Activated naive CD4-positive, alpha-beta T cell treated with anti-CD3 and anti-CD28 coated beads, Interleukin-2, amount 50 U/mL, for 24 hours (primary cell): Measurements from ENCODE around the gene BCAR3.

ENCODE experiments used
- H3K27ac Mint-ChIP-seq: one replicate; pipeline ENCODE4 v1.8.0; 2021; ENCODE audit warnings: mild to moderate bottlenecking, mixed read lengths
- H3K27me3 Mint-ChIP-seq: one replicate; pipeline ENCODE4 v1.8.0; 2021; ENCODE audit warnings: mixed read lengths
- H3K36me3 Mint-ChIP-seq: one replicate; pipeline ENCODE4 v1.8.0; 2021; ENCODE audit warnings: mixed read lengths
- H3K4me1 Mint-ChIP-seq: one replicate; pipeline ENCODE4 v1.8.0; 2021; ENCODE audit warnings: mixed read lengths
- H3K4me3 Mint-ChIP-seq: one replicate; pipeline ENCODE4 v1.8.0; 2021; ENCODE audit warnings: mild to moderate bottlenecking, mixed read lengths
- H3K9me3 Mint-ChIP-seq: one replicate; pipeline ENCODE4 v1.8.0; 2021; ENCODE audit warnings: mixed read lengths

BCAR3 gene

GRCh38 chr1:93628681-93629080 lies 53.0 kb downstream of the BCAR3 start:
- no peak overlapping the region for H3K27ac Mint-ChIP-seq
- H3K4me3 Mint-ChIP-seq, result no peak overlapping the region
- H3K9me3 Mint-ChIP-seq, result no peaks in the 10 kb centered on the region
- H3K4me1 Mint-ChIP-seq, result no peaks in the 10 kb centered on the region
- H3K36me3 Mint-ChIP-seq, result no peaks in the 10 kb centered on the region
- H3K27me3 Mint-ChIP-seq, result no peaks in the 10 kb centered on the region

GRCh38 chr1:93625582-93626327 lies 55.9 kb downstream of the BCAR3 start:
- H3K4me1 Mint-ChIP-seq, result no peaks in the 10 kb centered on the region
- no peaks in the 10 kb centered on the region for H3K27me3 Mint-ChIP-seq
- H3K4me3 Mint-ChIP-seq, result no peak overlapping the region
- H3K9me3 Mint-ChIP-seq, result no peaks in the 10 kb centered on the region
- H3K36me3 Mint-ChIP-seq, result no peaks in the 10 kb centered on the region
- H3K27ac Mint-ChIP-seq, result no peak overlapping the region

- H3K36me3 Mint-ChIP-seq, result no peaks in the 10 kb centered on the region
- H3K27ac Mint-ChIP-seq, result no peak overlapping the region
Observed at GRCh38 chr1:93623875-93624274, 57.8 kb downstream of the BCAR3 start.

GRCh38 chr1:93623436-93623835 lies 58.2 kb downstream of the BCAR3 start:
- Mint-ChIP-seq H3K9me3 (no peaks in the 10 kb centered on the region), H3K4me1 (no peaks in the 10 kb centered on the region), H3K27me3 (no peaks in the 10 kb centered on the region), H3K27ac (no peak overlapping the region), H3K4me3 (no peak overlapping the region), H3K36me3 (no peaks in the 10 kb centered on the region)

More at GRCh38 chr1:93623875-93624274, 57.8 kb downstream of the BCAR3 start:
- Mint-ChIP-seq H3K4me1 (no peaks in the 10 kb centered on the region), H3K9me3 (no peaks in the 10 kb centered on the region), H3K27me3 (no peaks in the 10 kb centered on the region), H3K4me3 (no peak overlapping the region)

GRCh38 chr1:93621246-93621645 lies 60.4 kb downstream of the BCAR3 start:
- Mint-ChIP-seq H3K4me1 (peaks cover 3% of the 10 kb centered on the region), H3K9me3 (no peaks in the 10 kb centered on the region), H3K27me3 (no peaks in the 10 kb centered on the region), H3K36me3 (no peaks in the 10 kb centered on the region), H3K4me3 (no peak overlapping the region), H3K27ac (no peak overlapping the region)

GRCh38 chr1:93620841-93621210 lies 60.8 kb downstream of the BCAR3 start:
- Mint-ChIP-seq H3K4me1 (peaks cover 7% of the 10 kb centered on the region), H3K36me3 (no peaks in the 10 kb centered on the region), H3K9me3 (no peaks in the 10 kb centered on the region), H3K27ac (no peak overlapping the region), H3K27me3 (no peaks in the 10 kb centered on the region), H3K4me3 (no peak overlapping the region)

- H3K9me3 Mint-ChIP-seq, result no peaks in the 10 kb centered on the region
- H3K4me3 Mint-ChIP-seq, result no peak overlapping the region
- peaks cover 12% of the 10 kb centered on the region for H3K4me1 Mint-ChIP-seq
- no peaks in the 10 kb centered on the region for H3K27me3 Mint-ChIP-seq
- H3K27ac Mint-ChIP-seq, result no peak overlapping the region
- no peaks in the 10 kb centered on the region for H3K36me3 Mint-ChIP-seq
Observed at GRCh38 chr1:93620172-93620840, 61.3 kb downstream of the BCAR3 start.

GRCh38 chr1:93619507-93620171 lies 62.0 kb downstream of the BCAR3 start:
- no peak overlapping the region for H3K4me3 Mint-ChIP-seq
- H3K4me1 Mint-ChIP-seq, result peaks cover 16% of the 10 kb centered on the region
- no peaks in the 10 kb centered on the region for H3K27me3 Mint-ChIP-seq
- H3K36me3 Mint-ChIP-seq, result no peaks in the 10 kb centered on the region
- H3K27ac Mint-ChIP-seq, result no peak overlapping the region
- no peaks in the 10 kb centered on the region for H3K9me3 Mint-ChIP-seq

GRCh38 chr1:93617670-93618499 lies 63.8 kb downstream of the BCAR3 start:
- H3K27me3 Mint-ChIP-seq, result no peaks in the 10 kb centered on the region
- H3K9me3 Mint-ChIP-seq, result no peaks in the 10 kb centered on the region
- no peak overlapping the region for H3K4me3 Mint-ChIP-seq
- H3K27ac Mint-ChIP-seq, result no peak overlapping the region
- peaks cover 16% of the 10 kb centered on the region for H3K4me1 Mint-ChIP-seq
- H3K36me3 Mint-ChIP-seq, result no peaks in the 10 kb centered on the region

GRCh38 chr1:93616996-93617669 lies 64.5 kb downstream of the BCAR3 start:
- no peaks in the 10 kb centered on the region for H3K9me3 Mint-ChIP-seq
- H3K27me3 Mint-ChIP-seq, result no peaks in the 10 kb centered on the region
- H3K4me1 Mint-ChIP-seq, result peaks cover 16% of the 10 kb centered on the region
- no peak overlapping the region for H3K4me3 Mint-ChIP-seq
- peak overlapping the region; percentile 8 for H3K27ac Mint-ChIP-seq
- H3K36me3 Mint-ChIP-seq, result no peaks in the 10 kb centered on the region

GRCh38 chr1:93616221-93616995 lies 65.2 kb downstream of the BCAR3 start:
- no peak overlapping the region for H3K4me3 Mint-ChIP-seq
- H3K9me3 Mint-ChIP-seq, result no peaks in the 10 kb centered on the region
- peak overlapping the region; percentile 32 for H3K27ac Mint-ChIP-seq
- H3K27me3 Mint-ChIP-seq, result no peaks in the 10 kb centered on the region
- H3K4me1 Mint-ChIP-seq, result peaks cover 16% of the 10 kb centered on the region
- no peaks in the 10 kb centered on the region for H3K36me3 Mint-ChIP-seq

- H3K4me1 Mint-ChIP-seq, result peaks cover 16% of the 10 kb centered on the region
- no peaks in the 10 kb centered on the region for H3K36me3 Mint-ChIP-seq
- no peak overlapping the region for H3K4me3 Mint-ChIP-seq
- H3K27me3 Mint-ChIP-seq, result no peaks in the 10 kb centered on the region
- H3K27ac Mint-ChIP-seq, result peak overlapping the region; percentile 46
- no peaks in the 10 kb centered on the region for H3K9me3 Mint-ChIP-seq
Observed at GRCh38 chr1:93615582-93616150, 66.0 kb downstream of the BCAR3 start.

- H3K9me3 Mint-ChIP-seq, result no peaks in the 10 kb centered on the region
- H3K4me3 Mint-ChIP-seq, result no peak overlapping the region
- peak overlapping the region; percentile 46 for H3K27ac Mint-ChIP-seq
- no peaks in the 10 kb centered on the region for H3K27me3 Mint-ChIP-seq
- H3K4me1 Mint-ChIP-seq, result peaks cover 16% of the 10 kb centered on the region
- H3K36me3 Mint-ChIP-seq, result no peaks in the 10 kb centered on the region
Observed at GRCh38 chr1:93614986-93615581, 66.6 kb downstream of the BCAR3 start.

- Mint-ChIP-seq H3K27ac (no peak overlapping the region), H3K9me3 (no peaks in the 10 kb centered on the region), H3K4me1 (peaks cover 16% of the 10 kb centered on the region), H3K27me3 (no peaks in the 10 kb centered on the region), H3K36me3 (no peaks in the 10 kb centered on the region), H3K4me3 (no peak overlapping the region)
Observed at GRCh38 chr1:93614541-93614940, 67.1 kb downstream of the BCAR3 start.
